PC-9 (cell line): ENCODE data around the gene ZKSCAN8. TPM values are rescaled to one million over a fixed set of nuclear protein-coding genes. Genes with fewer than 3 reads are reported as not detected.
A peak's percentile ranks its signal among the peaks of the same experiment; 100 is the strongest.
"Not testable (repeated sequence)": the region's sequence is repeated elsewhere in the genome, so short reads cannot be mapped to it uniquely, and the experiment has no call there.

Source experiments
- BruUV-seq: library from RNA; stranded (reverse); fragments of 400-500 nt; replicated peaks from 2 replicates; lab custom pipeline; 2021; lab: Mats Ljungman, UMichigan
- CTCF ChIA-PET: fragments of 300-600 bp; sonication (Branson Sonifier 250); formaldehyde crosslinking; loops from one replicate; lab custom pipeline; 2022; ENCODE audit warnings: antibody characterized with exemption; lab: Charles Lee
- POLR2A ChIA-PET: fragments of 300-600 bp; sonication (Branson Sonifier 250); formaldehyde crosslinking; loops from one replicate; lab custom pipeline; 2022; ENCODE audit warnings: antibody characterized with exemption; ENCODE audit not compliant: unreplicated experiment; lab: Charles Lee
- DNase-seq, 2 experiments: peaks; one replicate each; pipeline versions ENCODE4 v3.0.0 to v3.0.0-alpha.2; 2015 to 2022; ENCODE audit warnings: mixed read lengths in 1 of 2
- H2AFZ ChIP-seq: fragments of 200-600 bp; sonication (generic); 2 replicates; pipeline ENCODE4 v1.8.1; 2017; ENCODE audit warnings: antibody characterized with exemption
- H3F3A ChIP-seq: fragments of 200-600 bp; sonication (generic); 2 replicates; pipeline ENCODE4 v1.8.1; 2017; ENCODE audit warnings: antibody characterized with exemption, mild to moderate bottlenecking, low read depth; ENCODE audit not compliant: insufficient read depth
- H3K27ac ChIP-seq: fragments of 200-600 bp; sonication (generic); 2 replicates; pipeline ENCODE4 v1.6.1; 2016; ENCODE audit warnings: mixed run types
- H3K27me3 ChIP-seq: fragments of 200-600 bp; sonication (generic); 2 replicates; pipeline ENCODE4 v1.6.1; 2016; ENCODE audit warnings: low read depth, mixed run types; ENCODE audit not compliant: insufficient read depth
- H3K36me3 ChIP-seq: fragments of 200-600 bp; sonication (generic); 2 replicates; pipeline ENCODE4 v1.6.1; 2016; ENCODE audit warnings: low read depth, mixed run types
- H3K4me1 ChIP-seq: fragments of 200-600 bp; sonication (generic); replicated peaks from 2 replicates; pipeline ENCODE4 v1.6.1; 2016; ENCODE audit warnings: mixed run types; ENCODE audit not compliant: insufficient read depth
- H3K4me2 ChIP-seq: fragments of 200-600 bp; sonication (generic); 2 replicates; pipeline ENCODE4 v1.6.1; 2017; ENCODE audit warnings: mixed run types
- H3K4me3 ChIP-seq: fragments of 200-600 bp; sonication (generic); 2 replicates; pipeline ENCODE4 v1.6.1; 2016; ENCODE audit warnings: mixed run types
- H3K79me2 ChIP-seq: fragments of 200-600 bp; sonication (generic); 2 replicates; pipeline ENCODE4 v1.6.1; 2017; ENCODE audit warnings: low read depth, mixed run types
- H3K9me2 ChIP-seq: fragments of 200-600 bp; sonication (generic); 2 replicates; pipeline ENCODE4 v1.8.1; 2017; ENCODE audit warnings: mild to moderate bottlenecking; ENCODE audit not compliant: insufficient read depth
- H3K9me3 ChIP-seq: fragments of 200-600 bp; sonication (generic); 2 replicates; pipeline ENCODE4 v1.8.1; 2016; ENCODE audit warnings: low read depth; ENCODE audit not compliant: insufficient read depth
- H4K20me1 ChIP-seq: fragments of 200-600 bp; sonication (generic); 2 replicates; pipeline ENCODE4 v1.8.1; 2017; ENCODE audit not compliant: insufficient read depth
- CTCF ChIP-seq: fragments of 200-600 bp; sonication (generic); conservative IDR thresholded peaks from 2 replicates; pipeline ENCODE4 v1.6.1; 2017; ENCODE audit warnings: mixed run types, antibody characterized with exemption, mild to moderate bottlenecking, moderate library complexity
- EZH2 ChIP-seq: fragments of 200-600 bp; sonication (generic); IDR thresholded peaks from 2 replicates; pipeline ENCODE4 v1.8.0; 2017; ENCODE audit warnings: antibody characterized with exemption, low read depth
- intact Hi-C: fragments of 100-400 bp; cut with micrococcal nuclease; formaldehyde crosslinking; loops from one replicate; pipeline ENCODE4 v1.10.0; 2022; ENCODE audit not compliant: unreplicated experiment
- total RNA-seq: library from RNA; stranded (reverse); gene quantifications from 2 replicates; pipeline ENCODE4 v1.2.3, GENCODE V29; 2021

The ZKSCAN8 gene
- total RNA-seq, 1 experiment from 2014 or later = 31.5 TPM

GRCh38 chr6:28121876-28122275, 19.8 kb upstream of the ZKSCAN8 start:
- no peaks in the 10 kb centered on the region; the same call in 1 of the 2 replicates for H3K9me3 ChIP-seq
- H3K4me1 ChIP-seq = peaks cover 7% of the 10 kb centered on the region
- H3F3A ChIP-seq = peaks cover 4% of the 10 kb centered on the region; the same call in 1 of the 2 replicates
- H3K4me3 ChIP-seq = no peak overlapping the region
- TF ChIP-seq EZH2 (no peak), CTCF (no peak)
- intact Hi-C loops = loop anchor here (1.0 kb wide), 1 partner anchor 17 kb away; no protein-coding TSS in a partner anchor
- H3K36me3 ChIP-seq = no peaks in the 10 kb centered on the region
- no peak overlapping the region for H3K4me2 ChIP-seq
- CTCF ChIA-PET = no interaction called here
- H2AFZ ChIP-seq = no peak overlapping the region
- H3K79me2 ChIP-seq = peaks cover 20% of the 10 kb centered on the region
- H3K9me2 ChIP-seq = no peaks in the 10 kb centered on the region
- no peaks in the 10 kb centered on the region for H4K20me1 ChIP-seq
- POLR2A ChIA-PET = no interaction called here
- DNase-seq = no peak
- no TSS peak for BruUV-seq
- no peaks in the 10 kb centered on the region for H3K27me3 ChIP-seq
- no peak overlapping the region for H3K27ac ChIP-seq

GRCh38 chr6:28122283-28122682, 19.4 kb upstream of the ZKSCAN8 start:
- H3K27ac ChIP-seq, H3K4me1 ChIP-seq, H3K4me3 ChIP-seq, CTCF ChIA-PET, H3K27me3 ChIP-seq, H3K4me2 ChIP-seq, H3K9me2 ChIP-seq, H3K36me3 ChIP-seq, H4K20me1 ChIP-seq, H2AFZ ChIP-seq, POLR2A ChIA-PET, DNase-seq, H3K9me3 ChIP-seq, H3F3A ChIP-seq: not testable (repeated sequence)
- H3K79me2 ChIP-seq = peaks cover 24% of the 10 kb centered on the region
- TSS peak; percentile 25 for BruUV-seq
- intact Hi-C loops = loop anchor here (1.0 kb wide), 1 partner anchor 17 kb away; no protein-coding TSS in a partner anchor

DNA sequence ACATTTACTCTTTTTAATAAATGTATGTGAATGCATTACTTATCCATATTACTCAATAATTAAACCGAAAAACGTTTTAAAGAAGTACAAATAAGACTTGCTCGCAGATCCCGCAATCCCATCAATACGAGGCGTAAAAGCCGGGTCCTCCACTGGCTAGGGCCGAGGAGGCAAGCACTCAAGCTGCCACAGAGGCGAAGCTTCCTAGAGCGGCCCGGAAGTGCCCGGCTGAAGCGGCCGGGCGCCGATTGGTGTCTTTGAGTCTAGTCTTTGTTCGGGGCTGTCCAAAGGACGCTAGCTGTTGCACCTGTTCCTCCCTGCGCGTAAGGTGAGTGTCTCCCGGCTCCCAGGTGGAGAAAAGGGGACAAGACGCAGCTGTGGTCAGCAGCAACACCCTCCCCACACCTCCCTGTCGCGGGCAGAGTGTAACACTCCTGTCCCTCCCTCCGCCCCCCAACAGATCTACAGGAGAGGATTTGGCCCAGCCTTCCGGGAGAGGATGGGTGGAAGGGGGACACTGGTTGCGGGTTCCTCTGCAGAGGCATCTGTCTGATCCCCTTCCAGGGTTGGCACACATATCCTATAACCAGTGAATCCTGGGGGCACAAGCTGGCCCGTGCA, 17.2 kb upstream of the ZKSCAN8 start, which contains the start of gene ZSCAN16:
TSS of gene ZSCAN16 (plus strand) at position 260 of the 621 bp plus-strand sequence. CDS start 835 bp downstream, outside the sequence.
- DNase-seq = peak; percentile 79 to 85
- H3K79me2 ChIP-seq = peaks cover 25% of the 10 kb centered on the region
- H2AFZ ChIP-seq = peak within 1 kb of the TSS; percentile 96
- POLR2A ChIA-PET = interaction anchor here (0.5 to 1.2 kb wide), 6 partner anchors 17 to 231 kb away, joined by 3 to 8 read pairs (median 4); partner anchors contain the start of gene ZKSCAN8
- H3K4me2 ChIP-seq = peak within 1 kb of the TSS; percentile 85
- TSS peak; percentile 48 for BruUV-seq
- no peaks in the 10 kb centered on the region for H4K20me1 ChIP-seq
- H3K27me3 ChIP-seq = no peaks in the 10 kb centered on the region
- peaks cover 7% of the 10 kb centered on the region for H3K4me1 ChIP-seq
- intact Hi-C loops = no loop called here
- peaks cover 7% of the 10 kb centered on the region; the same call in 1 of the 2 replicates for H3K36me3 ChIP-seq
- no peaks in the 10 kb centered on the region for H3K9me2 ChIP-seq
- CTCF ChIA-PET = interaction anchor here (1.1 kb wide), 1 partner anchor 418 kb away, joined by 5 read pairs; no protein-coding TSS in a partner anchor
- no peaks in the 10 kb centered on the region for H3K9me3 ChIP-seq
- H3K4me3 ChIP-seq = peak within 1 kb of the TSS; percentile 64
- no peak for TF ChIP-seq CTCF
- TF ChIP-seq EZH2 = no peak
- H3K27ac ChIP-seq = 0 out of 2 replicates have a peak within 1 kb of the TSS, but pooled peaks have one; percentile 7
- peaks cover 4% of the 10 kb centered on the region; the same call in 1 of the 2 replicates for H3F3A ChIP-seq
